Measurements from ENCODE around the gene KRT13.

GRCh38 chr17:41535764-41536481, 30.5 kb upstream of the KRT13 start:
- no peak for TF ChIP-seq EP300 (IDR thresholded peaks at IDR 0.05; ENCODE audit: borderline replicate concordance in 1 of 2, control insufficient read depth in 1 of 2, low read depth in 2 of 2, low read length in 2 of 2)
- TF ChIP-seq, protein P1, sequence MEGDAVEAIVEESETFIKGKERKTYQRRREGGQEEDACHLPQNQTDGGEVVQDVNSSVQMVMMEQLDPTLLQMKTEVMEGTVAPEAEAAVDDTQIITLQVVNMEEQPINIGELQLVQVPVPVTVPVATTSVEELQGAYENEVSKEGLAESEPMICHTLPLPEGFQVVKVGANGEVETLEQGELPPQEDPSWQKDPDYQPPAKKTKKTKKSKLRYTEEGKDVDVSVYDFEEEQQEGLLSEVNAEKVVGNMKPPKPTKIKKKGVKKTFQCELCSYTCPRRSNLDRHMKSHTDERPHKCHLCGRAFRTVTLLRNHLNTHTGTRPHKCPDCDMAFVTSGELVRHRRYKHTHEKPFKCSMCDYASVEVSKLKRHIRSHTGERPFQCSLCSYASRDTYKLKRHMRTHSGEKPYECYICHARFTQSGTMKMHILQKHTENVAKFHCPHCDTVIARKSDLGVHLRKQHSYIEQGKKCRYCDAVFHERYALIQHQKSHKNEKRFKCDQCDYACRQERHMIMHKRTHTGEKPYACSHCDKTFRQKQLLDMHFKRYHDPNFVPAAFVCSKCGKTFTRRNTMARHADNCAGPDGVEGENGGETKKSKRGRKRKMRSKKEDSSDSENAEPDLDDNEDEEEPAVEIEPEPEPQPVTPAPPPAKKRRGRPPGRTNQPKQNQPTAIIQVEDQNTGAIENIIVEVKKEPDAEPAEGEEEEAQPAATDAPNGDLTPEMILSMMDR (IDR thresholded peaks at IDR 0.05 in 2 of 3, conservative IDR thresholded peaks at IDR 0.05 in 1 of 3; ENCODE audit: control insufficient read depth in 2 of 3, extremely low read depth in 1 of 3, insufficient read depth in 1 of 3, low read depth in 3 of 3, low read length in 3 of 3): no peak
